GM23338 (cell line): ENCODE data around the gene LTA4H. TPM values are rescaled to one million over a fixed set of nuclear protein-coding genes. Genes with fewer than 3 reads are reported as not detected.

Experiments used
- ATAC-seq: fragments of 200-7000 bp; cut with Tn5 transposase; 3 replicates; pipeline ENCODE4 v1.9.1; 2020
- DNase-seq: peaks from one replicate; pipeline ENCODE4 v3.0.0-alpha.2; 2015; ENCODE audit warnings: low spot score
- H2AFZ ChIP-seq: fragments of 200-600 bp; sonication (generic); 2 replicates; pipeline ENCODE4 v1.8.0; 2016; ENCODE audit warnings: antibody characterized with exemption, mild to moderate bottlenecking, moderate library complexity
- H3F3A ChIP-seq: fragments of 200-600 bp; sonication (generic); replicated peaks from 2 replicates; pipeline ENCODE4 v1.8.0; 2017; ENCODE audit warnings: antibody characterized with exemption, mixed run types, low read depth
- H3K27ac ChIP-seq: fragments of 200-600 bp; sonication (generic); 2 replicates; pipeline ENCODE4 v1.6.1; 2016; ENCODE audit warnings: low read depth
- H3K27me3 ChIP-seq: fragments of 200-600 bp; sonication (generic); 2 replicates; pipeline ENCODE4 v1.8.0; 2016; ENCODE audit warnings: mild to moderate bottlenecking, mixed run types, moderate library complexity; ENCODE audit not compliant: insufficient read depth
- H3K36me3 ChIP-seq: fragments of 200-600 bp; sonication (generic); 2 replicates; pipeline ENCODE4 v1.8.0; 2016; ENCODE audit warnings: mild to moderate bottlenecking; ENCODE audit not compliant: insufficient read depth
- H3K4me1 ChIP-seq: fragments of 200-600 bp; sonication (generic); 2 replicates; pipeline ENCODE4 v1.8.0; 2016; ENCODE audit warnings: mild to moderate bottlenecking, moderate library complexity; ENCODE audit not compliant: insufficient read depth
- H3K4me2 ChIP-seq: fragments of 200-600 bp; sonication (generic); 2 replicates; pipeline ENCODE4 v1.7.1; 2017; ENCODE audit warnings: mixed run types
- H3K4me3 ChIP-seq: fragments of 200-600 bp; sonication (generic); 2 replicates; pipeline ENCODE4 v1.6.1; 2016; ENCODE audit warnings: mixed run types
- H3K79me2 ChIP-seq: fragments of 200-600 bp; sonication (generic); replicated peaks from 2 replicates; pipeline ENCODE4 v1.8.0; 2017; ENCODE audit warnings: mild to moderate bottlenecking; ENCODE audit not compliant: insufficient read depth
- H3K9me2 ChIP-seq: fragments of 200-600 bp; sonication (generic); 2 replicates; pipeline ENCODE4 v1.8.0; 2017; ENCODE audit not compliant: insufficient read depth
- H4K20me1 ChIP-seq: fragments of 200-600 bp; sonication (generic); replicated peaks from 2 replicates; pipeline ENCODE4 v1.8.0; 2017; ENCODE audit warnings: mild to moderate bottlenecking; ENCODE audit not compliant: insufficient read depth
- H3K27ac Mint-ChIP-seq: 2 replicates; pipeline ENCODE4 v1.8.0; 2020; ENCODE audit warnings: inconsistent platforms, mild to moderate bottlenecking, moderate library complexity, mixed read lengths
- H3K27me3 Mint-ChIP-seq: 3 replicates; pipeline ENCODE4 v1.8.0; 2022; ENCODE audit warnings: low read depth, mild to moderate bottlenecking, moderate library complexity, mixed read lengths, inconsistent platforms; ENCODE audit not compliant: insufficient read depth, poor library complexity
- H3K36me3 Mint-ChIP-seq: 3 replicates; pipeline ENCODE4 v1.8.0; 2021; ENCODE audit warnings: low read depth, mild to moderate bottlenecking, inconsistent platforms, moderate library complexity, mixed read lengths
- H3K4me1 Mint-ChIP-seq: 3 replicates; pipeline ENCODE4 v1.8.0; 2020; ENCODE audit warnings: mild to moderate bottlenecking, inconsistent platforms, mixed read lengths
- H3K4me3 Mint-ChIP-seq: 3 replicates; pipeline ENCODE4 v1.8.0; 2021; ENCODE audit warnings: moderate library complexity, mild to moderate bottlenecking, inconsistent platforms, mixed read lengths
- H3K9me3 Mint-ChIP-seq: 3 replicates; pipeline ENCODE4 v1.8.0; 2020; ENCODE audit warnings: moderate library complexity, mild to moderate bottlenecking, inconsistent platforms, mixed read lengths
- CREB1 ChIP-seq: fragments of 250-450 bp; sonication (Bioruptor Pico); IDR thresholded peaks from 2 replicates; pipeline ENCODE4 v1.5.0; 2020; ENCODE audit warnings: low read depth, mild to moderate bottlenecking, moderate library complexity
- CTCF ChIP-seq, 2 experiments: fragments of 200-600 bp in 1 of 2; sonication (generic) in 1 of 2; conservative IDR thresholded peaks; 2 replicates each; pipeline versions ENCODE4 v1.5.1 to v1.6.1; 2016 to 2017; ENCODE audit warnings: antibody characterized with exemption in 2 of 2, low read depth in 2 of 2, mild to moderate bottlenecking in 2 of 2, moderate library complexity in 1 of 2
- ETS1 ChIP-seq: IDR thresholded peaks from 2 replicates; pipeline ENCODE4 v1.6.1; 2016; ENCODE audit warnings: antibody characterized with exemption
- EZH2 ChIP-seq: fragments of 200-600 bp; sonication (generic); IDR thresholded peaks from one replicate; pipeline ENCODE4 v1.8.0; 2017; ENCODE audit warnings: antibody characterized with exemption, mild to moderate bottlenecking, low read depth; ENCODE audit not compliant: unreplicated experiment
- JUNB ChIP-seq: IDR thresholded peaks from one replicate; pipeline ENCODE4 v1.6.1; 2016; ENCODE audit warnings: antibody characterized with exemption; ENCODE audit not compliant: unreplicated experiment
- NANOG ChIP-seq: IDR thresholded peaks from 2 replicates; pipeline ENCODE4 v1.6.1; 2016; ENCODE audit warnings: antibody characterized with exemption, borderline replicate concordance
- POLR2AphosphoS5 ChIP-seq: IDR thresholded peaks from 2 replicates; pipeline ENCODE4 v1.6.1; 2016; ENCODE audit warnings: antibody characterized with exemption, low read depth
- REST ChIP-seq: IDR thresholded peaks from one replicate; pipeline ENCODE4 v1.6.1; 2018; ENCODE audit warnings: antibody characterized with exemption; ENCODE audit not compliant: unreplicated experiment
- STAT1 ChIP-seq: IDR thresholded peaks from one replicate; pipeline ENCODE4 v1.6.1; 2016; ENCODE audit warnings: antibody characterized with exemption; ENCODE audit not compliant: unreplicated experiment
- ZNF114 ChIP-seq: fragments of 250-450 bp; sonication (Bioruptor Pico); IDR thresholded peaks from 2 replicates; pipeline ENCODE4 v1.5.0; 2020; ENCODE audit warnings: mild to moderate bottlenecking, moderate library complexity
- ZNF331 ChIP-seq: fragments of 250-450 bp; sonication (Bioruptor Pico); IDR thresholded peaks from 2 replicates; pipeline ENCODE4 v1.5.0; 2020; ENCODE audit warnings: low read depth, mild to moderate bottlenecking, moderate library complexity
- polyA plus RNA-seq: library from polyadenylated mRNA; unstranded; fragments of >200 nt; fragmentation: Nextera tagmentation; extraction: Ambion mirVana; gene quantifications from 2 replicates; pipeline ENCODE4 v1.2.1, GENCODE V29; 2016
- total RNA-seq: library from RNA; depleted of rRNA; stranded (reverse); fragments of >200 nt; shearing (Covaris generic); gene quantifications from 2 replicates; pipeline ENCODE4 v1.2.3, GENCODE V29; 2014
- TF ChIP-seq, protein P1 (sequence below): fragments of 250-450 bp; sonication (Bioruptor Pico); IDR thresholded peaks from 2 replicates; pipeline ENCODE4 v1.5.0; 2020; ENCODE audit warnings: mild to moderate bottlenecking, moderate library complexity

Gene LTA4H
- total and polyA plus RNA-seq, 2 experiments from 2014 or later, result 84.4 to 189 TPM

DNA sequence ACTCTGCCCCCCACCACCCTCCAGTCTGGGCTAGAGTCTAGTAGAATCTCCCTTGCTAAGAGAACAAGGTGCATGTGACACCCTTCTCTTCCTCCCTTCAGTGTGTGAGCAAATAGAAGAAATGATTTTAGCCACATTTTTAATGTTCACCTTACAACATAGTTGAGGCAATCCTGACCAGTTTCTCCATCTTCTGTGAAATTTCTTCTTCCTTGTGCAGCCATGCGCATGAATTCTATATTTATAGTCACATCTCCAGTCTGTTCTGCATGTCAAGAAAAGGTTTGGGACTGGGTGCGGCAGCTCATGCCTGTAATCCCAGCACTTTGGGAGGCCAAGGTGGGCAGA is 9.5 kb upstream of the LTA4H start:
- H3K4me3 Mint-ChIP-seq, result no peak overlapping the region
- no peaks in the 10 kb centered on the region for H3K9me2 ChIP-seq
- DNase-seq (no peak), ATAC-seq (no peak)
- peaks cover 2% of the 10 kb centered on the region for H3K27me3 Mint-ChIP-seq
- no peaks in the 10 kb centered on the region for H3F3A ChIP-seq
- no peaks in the 10 kb centered on the region for H3K36me3 ChIP-seq
- no peaks in the 10 kb centered on the region for H3K4me1 ChIP-seq
- H3K4me2 ChIP-seq, result no peak overlapping the region
- no peaks in the 10 kb centered on the region for H3K79me2 ChIP-seq
- H3K36me3 Mint-ChIP-seq, result no peaks in the 10 kb centered on the region
- no peak overlapping the region for H3K4me3 ChIP-seq
- peaks cover 5% of the 10 kb centered on the region; the same call in 2 of the 3 replicates for H3K4me1 Mint-ChIP-seq
- H2AFZ ChIP-seq, result no peak overlapping the region
- no peaks in the 10 kb centered on the region for H3K27me3 ChIP-seq
- H3K27ac ChIP-seq, result no peak overlapping the region
- no peaks in the 10 kb centered on the region for H4K20me1 ChIP-seq
- TF ChIP-seq, protein P1, sequence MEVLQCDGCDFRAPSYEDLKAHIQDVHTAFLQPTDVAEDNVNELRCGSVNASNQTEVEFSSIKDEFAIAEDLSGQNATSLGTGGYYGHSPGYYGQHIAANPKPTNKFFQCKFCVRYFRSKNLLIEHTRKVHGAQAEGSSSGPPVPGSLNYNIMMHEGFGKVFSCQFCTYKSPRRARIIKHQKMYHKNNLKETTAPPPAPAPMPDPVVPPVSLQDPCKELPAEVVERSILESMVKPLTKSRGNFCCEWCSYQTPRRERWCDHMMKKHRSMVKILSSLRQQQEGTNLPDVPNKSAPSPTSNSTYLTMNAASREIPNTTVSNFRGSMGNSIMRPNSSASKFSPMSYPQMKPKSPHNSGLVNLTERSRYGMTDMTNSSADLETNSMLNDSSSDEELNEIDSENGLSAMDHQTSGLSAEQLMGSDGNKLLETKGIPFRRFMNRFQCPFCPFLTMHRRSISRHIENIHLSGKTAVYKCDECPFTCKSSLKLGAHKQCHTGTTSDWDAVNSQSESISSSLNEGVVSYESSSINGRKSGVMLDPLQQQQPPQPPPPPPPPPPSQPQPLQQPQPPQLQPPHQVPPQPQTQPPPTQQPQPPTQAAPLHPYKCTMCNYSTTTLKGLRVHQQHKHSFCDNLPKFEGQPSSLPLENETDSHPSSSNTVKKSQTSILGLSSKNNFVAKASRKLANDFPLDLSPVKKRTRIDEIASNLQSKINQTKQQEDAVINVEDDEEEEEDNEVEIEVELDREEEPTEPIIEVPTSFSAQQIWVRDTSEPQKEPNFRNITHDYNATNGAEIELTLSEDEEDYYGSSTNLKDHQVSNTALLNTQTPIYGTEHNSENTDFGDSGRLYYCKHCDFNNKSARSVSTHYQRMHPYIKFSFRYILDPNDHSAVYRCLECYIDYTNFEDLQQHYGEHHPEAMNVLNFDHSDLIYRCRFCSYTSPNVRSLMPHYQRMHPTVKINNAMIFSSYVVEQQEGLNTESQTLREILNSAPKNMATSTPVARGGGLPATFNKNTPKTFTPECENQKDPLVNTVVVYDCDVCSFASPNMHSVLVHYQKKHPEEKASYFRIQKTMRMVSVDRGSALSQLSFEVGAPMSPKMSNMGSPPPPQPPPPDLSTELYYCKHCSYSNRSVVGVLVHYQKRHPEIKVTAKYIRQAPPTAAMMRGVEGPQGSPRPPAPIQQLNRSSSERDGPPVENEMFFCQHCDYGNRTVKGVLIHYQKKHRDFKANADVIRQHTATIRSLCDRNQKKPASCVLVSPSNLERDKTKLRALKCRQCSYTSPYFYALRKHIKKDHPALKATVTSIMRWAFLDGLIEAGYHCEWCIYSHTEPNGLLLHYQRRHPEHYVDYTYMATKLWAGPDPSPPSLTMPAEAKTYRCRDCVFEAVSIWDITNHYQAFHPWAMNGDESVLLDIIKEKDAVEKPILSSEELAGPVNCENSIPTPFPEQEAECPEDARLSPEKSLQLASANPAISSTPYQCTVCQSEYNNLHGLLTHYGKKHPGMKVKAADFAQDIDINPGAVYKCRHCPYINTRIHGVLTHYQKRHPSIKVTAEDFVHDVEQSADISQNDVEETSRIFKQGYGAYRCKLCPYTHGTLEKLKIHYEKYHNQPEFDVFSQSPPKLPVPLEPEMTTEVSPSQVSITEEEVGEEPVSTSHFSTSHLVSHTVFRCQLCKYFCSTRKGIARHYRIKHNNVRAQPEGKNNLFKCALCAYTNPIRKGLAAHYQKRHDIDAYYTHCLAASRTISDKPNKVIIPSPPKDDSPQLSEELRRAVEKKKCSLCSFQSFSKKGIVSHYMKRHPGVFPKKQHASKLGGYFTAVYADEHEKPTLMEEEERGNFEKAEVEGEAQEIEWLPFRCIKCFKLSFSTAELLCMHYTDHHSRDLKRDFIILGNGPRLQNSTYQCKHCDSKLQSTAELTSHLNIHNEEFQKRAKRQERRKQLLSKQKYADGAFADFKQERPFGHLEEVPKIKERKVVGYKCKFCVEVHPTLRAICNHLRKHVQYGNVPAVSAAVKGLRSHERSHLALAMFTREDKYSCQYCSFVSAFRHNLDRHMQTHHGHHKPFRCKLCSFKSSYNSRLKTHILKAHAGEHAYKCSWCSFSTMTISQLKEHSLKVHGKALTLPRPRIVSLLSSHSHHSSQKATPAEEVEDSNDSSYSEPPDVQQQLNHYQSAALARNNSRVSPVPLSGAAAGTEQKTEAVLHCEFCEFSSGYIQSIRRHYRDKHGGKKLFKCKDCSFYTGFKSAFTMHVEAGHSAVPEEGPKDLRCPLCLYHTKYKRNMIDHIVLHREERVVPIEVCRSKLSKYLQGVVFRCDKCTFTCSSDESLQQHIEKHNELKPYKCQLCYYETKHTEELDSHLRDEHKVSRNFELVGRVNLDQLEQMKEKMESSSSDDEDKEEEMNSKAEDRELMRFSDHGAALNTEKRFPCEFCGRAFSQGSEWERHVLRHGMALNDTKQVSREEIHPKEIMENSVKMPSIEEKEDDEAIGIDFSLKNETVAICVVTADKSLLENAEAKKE (CRISPR knock-in tag), result no peak
- TF ChIP-seq ZNF114 (no peak), ETS1 (no peak), EZH2 (no peak), REST (no peak), STAT1 (no peak), CREB1 (CRISPR knock-in tag) (no peak), NANOG (no peak), JUNB (no peak), POLR2AphosphoS5 (no peak), ZNF331 (CRISPR knock-in tag) (no peak), CTCF (conservative IDR thresholded peaks at IDR 0.05; ENCODE audit: low read depth in 2 of 2) (no peak)
- H3K27ac Mint-ChIP-seq, result no peak overlapping the region
- H3K9me3 Mint-ChIP-seq, result no peaks in the 10 kb centered on the region
